SKM-1 treated with dmso at 0.1 percent for 144 hours (cell line): ENCODE measurements around the gene MYO3A.
"Not testable (repeated sequence)": the region's sequence is repeated elsewhere in the genome, so short reads cannot be mapped to it uniquely, and the experiment has no call there.

ENCODE experiments used
- DNase-seq: peaks from one replicate; lab custom pipeline; 2025; ENCODE audit not compliant: unreplicated experiment; lab: John Stamatoyannopoulos, UW

Gene MYO3A

DNA sequence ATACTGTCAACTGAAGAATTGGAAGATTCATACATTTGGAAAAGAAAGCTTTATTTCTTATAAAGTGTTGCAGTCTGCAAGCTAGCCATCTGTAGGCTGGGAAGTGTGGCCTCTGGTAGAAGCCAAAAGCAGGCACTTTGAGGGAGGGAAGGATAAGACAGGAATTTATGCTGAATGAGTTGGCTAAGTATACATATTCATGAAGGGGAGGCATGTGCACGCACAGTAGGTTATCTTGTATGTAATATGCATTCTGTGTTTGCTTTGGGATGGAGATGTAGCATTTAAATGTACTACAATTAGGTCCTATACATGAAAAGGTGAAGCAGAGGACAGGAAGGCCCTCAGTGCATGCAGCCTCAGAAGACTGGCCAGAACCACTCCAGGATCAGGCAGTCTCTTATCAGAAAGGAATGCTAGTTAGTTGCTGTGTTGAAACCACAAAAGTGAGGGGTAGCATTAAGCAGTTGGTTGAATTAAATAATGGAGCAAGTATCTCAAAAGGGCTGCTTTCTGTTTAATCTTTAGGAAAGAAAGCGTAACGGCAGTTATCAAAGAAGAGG is 40.9 kb downstream of the MYO3A start:
- DNase-seq = no peak

- DNase-seq = no peak
Observed at GRCh38 chr10:25978771-25979170, 44.7 kb downstream of the MYO3A start.

- no peak for DNase-seq
Observed at GRCh38 chr10:25982107-25982506, 48.1 kb downstream of the MYO3A start.

- no peak for DNase-seq
Observed at GRCh38 chr10:25988583-25988982, 54.6 kb downstream of the MYO3A start.

- DNase-seq = no peak
Observed at GRCh38 chr10:25989951-25990350, 55.9 kb downstream of the MYO3A start.

DNA sequence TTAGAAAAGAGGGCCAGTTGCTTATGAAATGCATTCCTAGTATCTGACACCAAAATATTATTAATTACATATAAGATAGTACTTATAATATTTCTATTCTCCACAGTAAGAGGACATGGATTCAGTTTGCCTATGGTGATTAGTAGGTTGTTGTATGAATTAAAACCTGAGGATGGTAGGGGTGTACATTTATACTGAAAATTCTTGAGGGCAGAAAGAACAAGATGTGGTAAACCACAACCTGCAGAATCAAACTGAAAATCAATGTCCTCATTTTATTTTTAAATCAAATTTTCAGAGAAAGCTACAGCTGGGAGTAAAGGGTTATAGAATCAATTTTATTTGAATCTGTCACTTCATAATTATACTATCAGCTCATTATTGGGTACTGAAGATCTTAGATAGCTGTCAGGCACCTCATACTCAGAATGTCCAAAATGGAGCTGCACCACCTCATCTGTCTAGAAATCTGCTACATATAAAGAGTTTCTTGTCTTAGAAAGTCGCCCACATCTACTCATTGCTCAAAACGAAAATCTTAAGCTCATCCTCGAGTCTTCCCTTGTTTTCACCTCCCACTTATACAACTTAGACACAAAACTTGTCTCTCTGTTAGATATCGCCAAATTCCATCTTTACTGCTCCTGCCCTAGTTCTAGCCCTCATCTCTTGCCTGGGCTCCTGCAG is 65.4 kb downstream of the MYO3A start:
- DNase-seq = no peak

DNA sequence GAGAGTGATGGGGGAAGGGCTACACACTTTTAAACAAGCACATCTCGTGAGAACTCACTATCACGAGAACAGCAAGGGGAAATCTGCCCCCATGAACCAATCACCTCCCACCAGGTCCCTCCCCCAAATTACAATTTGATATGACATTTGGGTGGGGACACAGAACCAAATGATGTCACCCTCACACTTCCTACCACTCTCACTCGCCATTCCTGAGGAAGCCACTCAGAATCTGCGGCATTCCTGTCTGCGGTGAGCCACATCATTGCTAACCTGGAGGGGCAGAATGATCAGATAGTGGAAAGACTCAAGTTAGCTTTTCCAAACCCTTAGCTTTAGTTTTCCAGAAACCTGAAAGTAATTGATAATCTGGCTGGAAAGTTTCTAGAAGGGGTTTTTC is 66.9 kb downstream of the MYO3A start:
- DNase-seq = no peak

- DNase-seq = not testable (repeated sequence)
Observed at GRCh38 chr10:26002466-26002865, 68.4 kb downstream of the MYO3A start.

DNA sequence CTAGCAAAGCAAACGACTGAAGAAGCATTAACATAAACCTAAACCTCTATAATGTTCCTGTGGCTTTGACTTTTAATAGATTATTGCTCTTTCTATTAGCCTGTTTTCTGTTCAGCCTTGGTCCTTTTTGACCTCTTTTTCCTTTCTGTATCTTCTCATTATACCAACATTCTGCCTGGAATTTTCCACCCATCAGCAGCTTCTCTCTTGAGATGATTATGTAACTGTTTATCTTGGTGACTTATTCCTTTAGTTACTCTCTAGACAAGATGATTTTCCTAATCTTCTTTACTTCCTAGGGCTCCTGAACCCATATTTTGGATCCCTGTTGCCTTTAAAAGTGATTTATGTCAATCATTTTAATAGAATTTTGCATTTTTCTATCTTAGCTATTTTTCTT is 81.1 kb downstream of the MYO3A start:
- no peak for DNase-seq

DNA sequence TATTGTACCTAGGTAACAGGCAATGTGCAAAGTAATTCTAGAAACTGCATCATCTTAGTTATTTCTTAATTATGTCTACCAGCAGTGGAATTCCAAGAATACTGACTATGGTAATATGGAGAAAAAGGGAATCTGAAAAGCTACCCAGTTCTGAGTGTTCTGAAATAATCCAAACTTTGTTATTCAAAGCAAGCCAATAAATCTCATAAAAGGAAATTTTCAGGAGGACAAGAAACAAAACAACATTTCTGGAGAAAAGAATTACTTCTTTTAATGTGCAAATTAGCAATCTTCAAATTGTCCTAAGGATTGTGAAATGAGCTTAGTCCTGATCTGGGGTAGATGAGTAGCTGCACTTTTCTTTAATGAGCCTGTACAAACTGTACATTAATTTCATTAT is 88.8 kb downstream of the MYO3A start:
- DNase-seq = no peak

GRCh38 chr10:26024303-26024702 is 90.3 kb downstream of the MYO3A start:
- DNase-seq = no peak

GRCh38 chr10:26025523-26025922 is 91.5 kb downstream of the MYO3A start:
- no peak for DNase-seq

DNA sequence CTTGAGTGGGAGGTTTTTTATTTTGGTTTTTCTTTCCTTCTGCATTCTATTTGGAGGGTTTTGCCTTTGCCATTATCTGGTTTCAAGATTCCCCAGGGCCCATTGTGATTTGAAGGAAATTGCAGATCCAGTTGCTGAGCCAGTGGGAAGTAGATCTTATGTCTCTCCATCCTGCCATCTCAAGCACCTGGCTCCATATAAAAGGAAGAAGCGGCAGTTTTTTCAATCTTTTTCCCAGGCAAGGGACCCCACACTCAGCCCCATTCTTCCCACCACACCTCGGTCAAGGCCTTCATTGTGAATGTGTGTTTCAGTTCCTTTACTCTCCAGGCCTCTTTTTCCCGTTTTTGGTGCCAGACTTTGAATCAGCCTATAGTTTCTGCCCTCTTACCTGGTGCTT is 95.8 kb downstream of the MYO3A start:
- no peak for DNase-seq

DNA sequence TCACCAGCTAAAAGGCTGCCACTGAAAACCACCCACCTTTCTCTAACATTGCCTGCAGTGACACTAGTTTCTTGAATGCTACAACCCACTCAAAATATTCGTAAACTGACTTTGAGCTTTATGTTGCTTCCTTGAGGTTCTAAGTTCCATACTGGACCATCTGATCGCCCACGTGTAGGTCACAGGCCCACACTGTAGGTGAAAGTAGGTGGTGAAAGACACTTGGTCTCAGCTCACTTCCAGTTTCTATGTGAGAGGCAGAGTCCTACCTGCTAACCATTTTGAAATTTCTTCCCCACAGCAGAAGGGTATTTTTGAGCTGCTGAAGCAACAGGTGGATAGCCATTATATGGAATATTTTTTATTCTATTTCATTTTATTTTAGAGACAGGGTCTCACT is 97.3 kb downstream of the MYO3A start:
- no peak for DNase-seq

DNA sequence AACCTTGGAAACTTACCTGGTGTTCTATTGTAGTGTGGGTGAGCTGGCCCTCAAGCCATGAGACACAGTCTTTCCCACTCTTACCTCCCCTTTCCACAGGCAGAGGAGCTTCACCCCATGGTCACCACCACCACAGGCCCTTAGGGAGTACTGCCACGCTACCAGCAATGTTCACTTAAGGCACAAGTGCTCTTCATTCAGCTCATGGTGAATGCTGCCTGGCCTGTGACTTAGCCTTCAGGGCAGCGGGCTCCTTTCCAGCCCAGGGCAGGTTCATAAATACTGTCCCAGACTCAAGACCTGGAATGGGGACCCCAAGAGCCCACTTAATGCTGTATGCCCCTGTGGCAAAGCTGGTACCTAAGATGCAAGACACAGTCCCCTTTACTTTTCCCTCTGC is 109.4 kb downstream of the MYO3A start:
- DNase-seq = no peak

GRCh38 chr10:26044141-26044749 is 110.2 kb downstream of the MYO3A start:
- no peak for DNase-seq

DNA sequence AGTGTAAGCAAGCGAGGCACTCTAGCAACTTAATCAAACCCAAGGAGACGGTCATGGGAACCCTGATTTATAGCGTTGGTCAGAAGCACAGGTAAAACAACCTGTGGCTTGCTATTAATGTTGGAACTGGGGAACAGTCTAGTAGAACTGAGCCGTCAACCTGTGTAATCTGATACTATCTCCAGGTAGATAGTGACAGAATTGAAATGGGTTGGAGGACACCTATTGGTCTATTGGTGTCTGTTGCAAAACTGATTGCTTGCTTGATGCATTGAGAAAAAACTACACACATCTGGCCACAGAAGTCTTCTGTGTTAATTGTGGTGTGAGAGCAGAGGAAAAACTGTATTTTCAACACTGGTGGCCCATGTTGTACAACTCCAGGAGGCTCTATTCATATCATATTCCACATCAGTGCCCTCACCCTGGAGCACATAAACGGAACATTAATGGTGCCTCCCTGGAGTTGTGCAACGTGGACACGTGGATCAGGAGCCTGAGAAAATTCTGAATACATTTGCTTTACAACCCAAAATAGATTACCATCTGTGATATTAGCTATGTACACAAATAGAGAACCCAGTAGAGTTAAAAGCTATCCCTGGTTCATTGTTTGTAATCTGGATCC is 112.2 kb downstream of the MYO3A start:
- DNase-seq = no peak

- DNase-seq = no peak
Observed at GRCh38 chr10:26048756-26049155, 114.7 kb downstream of the MYO3A start.

- no peak for DNase-seq
Observed at GRCh38 chr10:26052326-26052725, 118.3 kb downstream of the MYO3A start.

GRCh38 chr10:26057466-26057865 is 123.4 kb downstream of the MYO3A start:
- DNase-seq = no peak

- DNase-seq = no peak
Observed at GRCh38 chr10:26064106-26064505, 130.1 kb downstream of the MYO3A start.

- no peak for DNase-seq
Observed at GRCh38 chr10:26067680-26068079, 133.7 kb downstream of the MYO3A start.
